Esophagus squamous epithelium (tissue), 4 donors: ENCODE results near the gene PRLH.

Experiments
- CTCF ChIP-seq, 6 experiments: fragments of 450-650 bp in 4 of 6; fragments of 200-600 bp in 2 of 6; sonication (generic) in 2 of 6; IDR thresholded peaks; one replicate each; pipeline ENCODE4 v1.5.1; 2016 to 2019; ENCODE audit warnings: antibody characterized with exemption in 6 of 6, mild to moderate bottlenecking in 4 of 6, moderate library complexity in 4 of 6
- POLR2A ChIP-seq, 4 donors: fragments of 450-650 bp; IDR thresholded peaks; one replicate each; pipeline ENCODE4 v1.6.1; 2017; ENCODE audit warnings: antibody characterized with exemption in 4 of 4, mild to moderate bottlenecking in 4 of 4, moderate library complexity in 3 of 4

GRCh38 chr2:237594514-237594871, 28.1 kb downstream of the PRLH start:
- TF ChIP-seq CTCF (IDR thresholded peaks at IDR 0.05) = no peak
- TF ChIP-seq POLR2A (IDR thresholded peaks at IDR 0.05) = no peak
